GM23338 (cell line): ENCODE measurements around the gene AKAP8L.

Experiments
- CREB1 ChIP-seq: fragments of 250-450 bp; sonication (Bioruptor Pico); IDR thresholded peaks from 2 replicates; pipeline ENCODE4 v1.5.0; 2020; ENCODE audit warnings: low read depth, mild to moderate bottlenecking, moderate library complexity
- CTCF ChIP-seq, 2 experiments: fragments of 200-600 bp in 1 of 2; sonication (generic) in 1 of 2; conservative IDR thresholded peaks; 2 replicates each; pipeline versions ENCODE4 v1.5.1 to v1.6.1; 2016 to 2017; ENCODE audit warnings: antibody characterized with exemption in 2 of 2, low read depth in 2 of 2, mild to moderate bottlenecking in 2 of 2, moderate library complexity in 1 of 2
- ETS1 ChIP-seq: IDR thresholded peaks from 2 replicates; pipeline ENCODE4 v1.6.1; 2016; ENCODE audit warnings: antibody characterized with exemption
- EZH2 ChIP-seq: fragments of 200-600 bp; sonication (generic); IDR thresholded peaks from one replicate; pipeline ENCODE4 v1.8.0; 2017; ENCODE audit warnings: antibody characterized with exemption, mild to moderate bottlenecking, low read depth; ENCODE audit not compliant: unreplicated experiment
- EZH2phosphoT487 ChIP-seq: fragments of 200-600 bp; sonication (generic); IDR thresholded peaks from one replicate; pipeline ENCODE4 v1.8.1; 2018; ENCODE audit warnings: antibody characterized with exemption; ENCODE audit not compliant: unreplicated experiment
- JUNB ChIP-seq: IDR thresholded peaks from one replicate; pipeline ENCODE4 v1.6.1; 2016; ENCODE audit warnings: antibody characterized with exemption; ENCODE audit not compliant: unreplicated experiment
- NANOG ChIP-seq: IDR thresholded peaks from 2 replicates; pipeline ENCODE4 v1.6.1; 2016; ENCODE audit warnings: antibody characterized with exemption, borderline replicate concordance
- POLR2AphosphoS5 ChIP-seq: IDR thresholded peaks from 2 replicates; pipeline ENCODE4 v1.6.1; 2016; ENCODE audit warnings: antibody characterized with exemption, low read depth
- REST ChIP-seq: IDR thresholded peaks from one replicate; pipeline ENCODE4 v1.6.1; 2018; ENCODE audit warnings: antibody characterized with exemption; ENCODE audit not compliant: unreplicated experiment
- ZNF331 ChIP-seq: fragments of 250-450 bp; sonication (Bioruptor Pico); IDR thresholded peaks from 2 replicates; pipeline ENCODE4 v1.5.0; 2020; ENCODE audit warnings: low read depth, mild to moderate bottlenecking, moderate library complexity

- no peak for TF ChIP-seq CTCF (conservative IDR thresholded peaks at IDR 0.05; ENCODE audit: low read depth in 2 of 2)
- TF ChIP-seq CREB1, result no peak
- no peak for TF ChIP-seq POLR2AphosphoS5
- no peak for TF ChIP-seq EZH2phosphoT487
- TF ChIP-seq EZH2, result no peak
- TF ChIP-seq JUNB, result no peak
- TF ChIP-seq REST, result no peak
- TF ChIP-seq ZNF331 (CRISPR knock-in tag), result no peak
- no peak for TF ChIP-seq ETS1
- no peak for TF ChIP-seq NANOG
Observed at GRCh38 chr19:15371119-15371518, 47.7 kb downstream of the AKAP8L start.
